H1 (cell line): Measurements from ENCODE around the gene P2RY8. TPM values are rescaled to one million over a fixed set of nuclear protein-coding genes. Genes with fewer than 3 reads are reported as not detected.

Experiments used
- CBX5 ChIP-seq: fragments of 300-800, 300-1000 bp; sonication (generic); IDR thresholded peaks from 2 replicates; pipeline ENCODE4 v1.7.1; 2016; ENCODE audit warnings: antibody characterized with exemption, low read length, low read depth
- CHD7 ChIP-seq: fragments of 300-600 bp; sonication (generic); IDR thresholded peaks from 2 replicates; pipeline ENCODE4 v1.7.1; 2012; ENCODE audit warnings: low read length, moderate library complexity, mild to moderate bottlenecking, inconsistent platforms; ENCODE audit not compliant: insufficient replicate concordance
- NANOG ChIP-seq: IDR thresholded peaks from 2 replicates; pipeline ENCODE4 v1.6.1; 2011; ENCODE audit warnings: low read length, low read depth, mild to moderate bottlenecking, inconsistent platforms; ENCODE audit not compliant: insufficient read depth, poor library complexity, severe bottlenecking
- polyA plus RNA-seq, 7 experiments: library from polyadenylated mRNA; depleted of rRNA in 3 of 7; stranded (reverse) in 5 of 7; unstranded in 2 of 7; fragments of >200 nt in 5 of 7; fragments of 200-250 nt in 2 of 7; gene quantifications; 1 replicate in 5 of 7; 2 replicates in 1 of 7; 4 replicates in 1 of 7; pipeline versions ENCODE4 v1.2.1 to v1.2.3, GENCODE V29; 2011 to 2013; ENCODE audit warnings: missing spikeins in 2 of 7, mixed read lengths in 2 of 7
- total RNA-seq: library from RNA; stranded (reverse); fragmentation: NEBNext Ultra II Directional; extraction: Animal tissue kit (Norgen Biotek cat#: 25700); gene quantifications from 2 replicates; pipeline ENCODE4 v1.2.1, GENCODE V29; 2021

The P2RY8 gene
- total and polyA plus RNA-seq, 2 of the 8 experiments (the other 6 are each of a cell fraction or from before 2014, with no cell fraction given), result 0.09 to 0.15 TPM

GRCh38 chrX:1564750-1565683 is 28.0 kb upstream of the P2RY8 start (continued):
- TF ChIP-seq CHD7 (no peak), CBX5 (no peak), NANOG (no peak)
